Gastroesophageal sphincter (tissue), 4 donors: ENCODE measurements around the gene GABRG3. TPM values are rescaled to one million over a fixed set of nuclear protein-coding genes. Genes with fewer than 3 reads are reported as not detected.

Experiments
- ATAC-seq: fragments of 150-250 bp; one replicate; pipeline ENCODE4 v1.9.1; 2016; ENCODE audit warnings: mild to moderate bottlenecking, moderate library complexity
- H3K27ac ChIP-seq, 4 donors: fragments of 200-600 bp; sonication (generic) in 3 of 4; 1 replicate in 3 of 4; 2 replicates in 1 of 4; pipeline ENCODE4 v1.5.1; 2016 to 2019
- H3K27me3 ChIP-seq: fragments of 200-600 bp; sonication (generic); one replicate; pipeline ENCODE4 v1.5.1; 2019
- H3K36me3 ChIP-seq, 2 donors: fragments of 200-600 bp; sonication (generic); one replicate each; pipeline ENCODE4 v1.5.1; 2019; ENCODE audit warnings: control low read depth in 1 of 2
- H3K4me1 ChIP-seq, 3 donors: fragments of 200-600 bp; sonication (generic); 1 replicate in 2 of 3; 2 replicates in 1 of 3; pipeline ENCODE4 v1.5.1; 2016 to 2019; ENCODE audit warnings: control low read depth in 2 of 3
- H3K4me3 ChIP-seq, 2 donors: fragments of 200-600 bp; sonication (generic); one replicate each; pipeline ENCODE4 v1.5.1; 2019; ENCODE audit warnings: mild to moderate bottlenecking in 1 of 2, moderate library complexity in 1 of 2
- H3K9me3 ChIP-seq, 3 donors: fragments of 200-600 bp; sonication (generic); one replicate each; pipeline ENCODE4 v1.5.1; 2017 to 2019; ENCODE audit warnings: control low read depth in 2 of 3
- CTCF ChIP-seq, 4 experiments: fragments of 200-600 bp in 2 of 4; fragments of 450-650 bp in 2 of 4; sonication (generic) in 1 of 4; IDR thresholded peaks; one replicate each; pipeline ENCODE4 v1.5.1; 2017 to 2019; ENCODE audit warnings: antibody characterized with exemption in 4 of 4, mild to moderate bottlenecking in 2 of 4, moderate library complexity in 2 of 4
- EP300 ChIP-seq: sonication (generic); formaldehyde crosslinking; IDR thresholded peaks from one replicate; pipeline ENCODE4 v1.6.1; 2017; ENCODE audit warnings: antibody characterized with exemption, mild to moderate bottlenecking
- POLR2A ChIP-seq, 2 donors: fragments of 450-650 bp; IDR thresholded peaks; one replicate each; pipeline ENCODE4 v1.6.1; 2017; ENCODE audit warnings: antibody characterized with exemption in 2 of 2, mild to moderate bottlenecking in 2 of 2, moderate library complexity in 1 of 2
- POLR2AphosphoS5 ChIP-seq: sonication (generic); formaldehyde crosslinking; IDR thresholded peaks from one replicate; pipeline ENCODE4 v1.6.1; 2017; ENCODE audit warnings: antibody characterized with exemption
- WGBS, 2 donors: methylation state at CpG; one replicate each; pipeline ENCODE4 v1.1.5; 2018; ENCODE audit warnings: low coverage in 1 of 2; 5-methylcytosine and 5-hydroxymethylcytosine counted together
- total RNA-seq, 4 donors: library from RNA; depleted of rRNA; stranded (reverse); fragments of >200 nt; gene quantifications; one replicate each; pipeline ENCODE4 v1.1.0, GENCODE V29; 2016

The GABRG3 gene
- total RNA-seq, 4 donors from 2014 or later, result under 0.01 to 0.04 TPM; not detected in 2

GRCh38 chr15:27412415-27412814, 441.4 kb downstream of the GABRG3 start:
- H3K27ac ChIP-seq, result no peak overlapping the region
- no peaks in the 10 kb centered on the region for H3K9me3 ChIP-seq
- TF ChIP-seq POLR2AphosphoS5 (no peak), EP300 (no peak), CTCF (IDR thresholded peaks at IDR 0.05) (no peak), POLR2A (IDR thresholded peaks at IDR 0.05) (no peak)
- no peak for ATAC-seq
- no peaks in the 10 kb centered on the region for H3K4me1 ChIP-seq
- no peak overlapping the region for H3K4me3 ChIP-seq
- peaks cover 17% of the 10 kb centered on the region for H3K27me3 ChIP-seq
- WGBS, 2 donors, result 20 to 36% methylated on average over 5 to 6 of the region's 6 CpGs
- no peaks in the 10 kb centered on the region for H3K36me3 ChIP-seq

- peaks cover 18% of the 10 kb centered on the region for H3K27me3 ChIP-seq
- no peaks in the 10 kb centered on the region for H3K9me3 ChIP-seq
- no peaks in the 10 kb centered on the region for H3K36me3 ChIP-seq
- H3K4me1 ChIP-seq, result no peaks in the 10 kb centered on the region
- no peak for ATAC-seq
- WGBS, 2 donors, result 50 to 53% methylated on average over 2 to 7 of the region's 7 CpGs
- no peak for TF ChIP-seq EP300
- no peak for TF ChIP-seq POLR2AphosphoS5
- no peak for TF ChIP-seq CTCF (IDR thresholded peaks at IDR 0.05)
- no peak for TF ChIP-seq POLR2A (IDR thresholded peaks at IDR 0.05)
- no peak overlapping the region for H3K4me3 ChIP-seq
- no peak overlapping the region for H3K27ac ChIP-seq
Measured at GRCh38 chr15:27414168-27414870, 443.3 kb downstream of the GABRG3 start.

- Histone ChIP-seq H3K4me1 (no peaks in the 10 kb centered on the region), H3K4me3 (no peak overlapping the region), H3K27ac (no peak overlapping the region), H3K9me3 (no peaks in the 10 kb centered on the region), H3K27me3 (peaks cover 18% of the 10 kb centered on the region), H3K36me3 (no peaks in the 10 kb centered on the region)
- no peak for TF ChIP-seq EP300
- no peak for TF ChIP-seq POLR2AphosphoS5
- no peak for TF ChIP-seq CTCF (IDR thresholded peaks at IDR 0.05)
- no peak for TF ChIP-seq POLR2A (IDR thresholded peaks at IDR 0.05)
- ATAC-seq, result no peak
- WGBS, 2 donors, result 53 to 79% methylated on average over 2 to 5 of the region's 5 CpGs
Measured at GRCh38 chr15:27418726-27419125, 447.7 kb downstream of the GABRG3 start.

DNA sequence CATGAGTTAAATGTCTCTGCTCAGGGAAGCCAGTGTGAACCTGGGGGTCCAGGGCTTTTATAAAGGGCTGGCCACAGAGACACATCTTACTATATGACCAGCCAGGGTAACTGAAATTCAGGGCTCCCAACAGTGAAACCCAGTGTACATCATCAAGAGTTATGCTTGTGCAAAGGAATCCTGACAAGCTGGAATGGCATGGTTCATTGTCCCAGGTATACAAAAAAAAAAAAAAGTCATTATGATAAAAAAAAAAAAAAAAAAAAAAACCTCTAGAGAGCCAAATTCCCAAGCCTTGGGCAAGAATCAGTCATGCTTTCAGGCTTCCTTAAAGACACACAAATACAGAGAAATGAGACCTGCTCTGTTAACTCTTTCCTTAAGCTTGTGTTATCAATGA, 452.0 kb downstream of the GABRG3 start:
- Histone ChIP-seq H3K36me3 (no peaks in the 10 kb centered on the region), H3K27me3 (no peaks in the 10 kb centered on the region), H3K27ac (no peak overlapping the region), H3K9me3 (no peaks in the 10 kb centered on the region), H3K4me3 (no peak overlapping the region), H3K4me1 (no peaks in the 10 kb centered on the region)
- TF ChIP-seq POLR2A (IDR thresholded peaks at IDR 0.05) (no peak), EP300 (no peak), POLR2AphosphoS5 (no peak), CTCF (IDR thresholded peaks at IDR 0.05) (no peak)
- ATAC-seq, result no peak

DNA sequence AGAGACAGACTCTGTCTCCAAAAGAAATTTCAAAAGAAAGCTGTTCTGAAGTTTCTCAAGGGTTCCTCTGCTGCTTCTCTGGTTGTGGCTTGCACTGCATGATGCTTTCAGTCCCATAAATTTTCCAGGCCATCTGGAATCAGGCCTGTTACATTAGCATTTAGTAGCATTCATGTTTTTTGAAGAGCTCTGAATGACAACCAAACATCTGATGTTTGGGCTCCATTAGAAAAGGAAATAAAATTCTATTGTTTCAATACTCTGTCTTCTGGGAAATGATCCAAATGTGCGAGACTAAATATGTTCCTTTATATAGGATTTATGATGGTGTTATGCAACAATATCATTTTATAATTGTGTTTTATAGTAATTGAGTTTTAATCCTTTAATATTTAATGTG, 455.8 kb downstream of the GABRG3 start:
- Histone ChIP-seq H3K27me3 (no peaks in the 10 kb centered on the region), H3K4me1 (no peaks in the 10 kb centered on the region), H3K36me3 (no peaks in the 10 kb centered on the region), H3K9me3 (no peaks in the 10 kb centered on the region), H3K4me3 (no peak overlapping the region), H3K27ac (no peak overlapping the region)
- TF ChIP-seq EP300 (no peak), POLR2A (IDR thresholded peaks at IDR 0.05) (no peak)
- 19 to 23% methylated on average over 1 of the region's 1 CpG for WGBS, 2 donors
- no peak for ATAC-seq
